ENCODE data around the gene EIF4EBP3. TPM values are rescaled to one million over a fixed set of nuclear protein-coding genes. Genes with fewer than 3 reads are reported as not detected.

EIF4EBP3 gene
- total RNA-seq, 1 experiment from 2014 or later = 7.7 TPM

GRCh38 chr5:140588311-140589070, 41.0 kb downstream of the EIF4EBP3 start:
- H4K91ac ChIP-seq (ENCODE audit: insufficient read length, low read depth, low read length) = no peak overlapping the region
- Mint-ChIP-seq H3K9me3 (peaks cover 4 to 6% of the 10 kb centered on the region in 2 experiments), H3K27ac (no peak overlapping the region), H3K4me1 (peaks cover 5 to 6% of the 10 kb centered on the region in 2 experiments), H3K36me3 (ENCODE audit: insufficient read depth in 1 of 3, low read depth in 3 of 3) (no peaks in the 10 kb centered on the region), H3K4me3 (no peak overlapping the region), H3K27me3 (ENCODE audit: low read depth) (no peaks in the 10 kb centered on the region; the same call in none of the 2 replicates)
- H3K18ac ChIP-seq (ENCODE audit: insufficient read length, low read depth, low read length) = no peak overlapping the region
- H3K4ac ChIP-seq (ENCODE audit: low read depth, low read length) = no peak overlapping the region
- TF ChIP-seq, protein P1, sequence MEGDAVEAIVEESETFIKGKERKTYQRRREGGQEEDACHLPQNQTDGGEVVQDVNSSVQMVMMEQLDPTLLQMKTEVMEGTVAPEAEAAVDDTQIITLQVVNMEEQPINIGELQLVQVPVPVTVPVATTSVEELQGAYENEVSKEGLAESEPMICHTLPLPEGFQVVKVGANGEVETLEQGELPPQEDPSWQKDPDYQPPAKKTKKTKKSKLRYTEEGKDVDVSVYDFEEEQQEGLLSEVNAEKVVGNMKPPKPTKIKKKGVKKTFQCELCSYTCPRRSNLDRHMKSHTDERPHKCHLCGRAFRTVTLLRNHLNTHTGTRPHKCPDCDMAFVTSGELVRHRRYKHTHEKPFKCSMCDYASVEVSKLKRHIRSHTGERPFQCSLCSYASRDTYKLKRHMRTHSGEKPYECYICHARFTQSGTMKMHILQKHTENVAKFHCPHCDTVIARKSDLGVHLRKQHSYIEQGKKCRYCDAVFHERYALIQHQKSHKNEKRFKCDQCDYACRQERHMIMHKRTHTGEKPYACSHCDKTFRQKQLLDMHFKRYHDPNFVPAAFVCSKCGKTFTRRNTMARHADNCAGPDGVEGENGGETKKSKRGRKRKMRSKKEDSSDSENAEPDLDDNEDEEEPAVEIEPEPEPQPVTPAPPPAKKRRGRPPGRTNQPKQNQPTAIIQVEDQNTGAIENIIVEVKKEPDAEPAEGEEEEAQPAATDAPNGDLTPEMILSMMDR (conservative IDR thresholded peaks at IDR 0.05) = no peak
- no peak overlapping the region for H3T11ph ChIP-seq (ENCODE audit: low read length)
- H4K5ac ChIP-seq (ENCODE audit: insufficient read length, low read depth, low read length) = no peak overlapping the region
- H2BK120ac ChIP-seq (ENCODE audit: low read depth, low read length, poor library complexity, severe bottlenecking) = no peak overlapping the region
- DNase-seq = no peak
- H3K14ac ChIP-seq (ENCODE audit: insufficient read depth, low read length) = no peak overlapping the region
- H4K8ac ChIP-seq (replicated peaks; ENCODE audit: insufficient read length, low read depth, low read length) = no peak overlapping the region
- H3K9ac ChIP-seq (ENCODE audit: extremely low read depth, insufficient read length, low read length) = no peak overlapping the region
- H3K9me3 ChIP-seq (ENCODE audit: control insufficient read depth, low read depth, low read length) = no peaks in the 10 kb centered on the region
- H3K23me2 ChIP-seq (ENCODE audit: insufficient read length, low read depth, low read length, poor library complexity, severe bottlenecking) = no peaks in the 10 kb centered on the region
- no peak overlapping the region for H2BK20ac ChIP-seq (ENCODE audit: low read depth, low read length, poor library complexity, severe bottlenecking)
- no CpG with 5 or more reads among the region's 5 CpGs for WGBS (ENCODE audit: extremely low coverage, insufficient read length, low lambda C conversion rate)
- H2BK5ac ChIP-seq (ENCODE audit: insufficient read length, low read length) = no peak overlapping the region
- H3K4me1 ChIP-seq (ENCODE audit: insufficient read depth, low read length) = no peaks in the 10 kb centered on the region
- no peaks in the 10 kb centered on the region for H3K79me2 ChIP-seq (ENCODE audit: insufficient read depth, low read length)
- H2BK12ac ChIP-seq (ENCODE audit: insufficient read length, low read depth, low read length) = no peak overlapping the region
- no peaks in the 10 kb centered on the region for H4K20me1 ChIP-seq (ENCODE audit: control insufficient read depth, insufficient read depth, insufficient read length)
- H3K27ac ChIP-seq (ENCODE audit: insufficient read length, low read depth, low read length) = no peak overlapping the region
- no peak overlapping the region for H3K4me2 ChIP-seq (ENCODE audit: insufficient read depth, insufficient read length, low read length)
- no peak overlapping the region for H2AFZ ChIP-seq (ENCODE audit: low read length)
- H2AK5ac ChIP-seq (ENCODE audit: insufficient read length, low read length) = no peak overlapping the region
- H3K56ac ChIP-seq (ENCODE audit: insufficient read length, low read depth, low read length) = no peak overlapping the region
- no peaks in the 10 kb centered on the region for H3K79me1 ChIP-seq (ENCODE audit: insufficient read depth, low read depth, low read length, poor library complexity, severe bottlenecking)
- no peaks in the 10 kb centered on the region for H3K27me3 ChIP-seq (ENCODE audit: insufficient read depth, low read length)
- no peak overlapping the region for H3K23ac ChIP-seq (ENCODE audit: insufficient read length, low read depth, low read length)
- no peak overlapping the region for H2BK15ac ChIP-seq (ENCODE audit: low read depth, low read length)
